Activated B cell treated with CpG ODN at 0.5 μM for 24 hours (primary cell): ENCODE data around the gene TMEM117. TPM values are rescaled to one million over a fixed set of nuclear protein-coding genes. Genes with fewer than 3 reads are reported as not detected.

Experiments
- ATAC-seq: fragments of 200-7000 bp; cut with Tn5 transposase; one replicate; pipeline ENCODE4 v1.10.0; 2021; ENCODE audit warnings: low read depth, mild to moderate bottlenecking, moderate library complexity
- CTCF ChIA-PET: fragments of 350-600 bp; sonication (Branson Sonifier 250); formaldehyde crosslinking; loops from one replicate; lab custom pipeline; 2021; ENCODE audit warnings: antibody characterized with exemption; lab: Charles Lee
- POLR2A ChIA-PET: fragments of 350-600 bp; sonication (Branson Sonifier 250); formaldehyde crosslinking; loops from one replicate; lab custom pipeline; 2021; ENCODE audit warnings: antibody characterized with exemption; lab: Charles Lee
- DNase-seq: peaks from one replicate; pipeline ENCODE4 v3.0.0; 2022
- H3K27ac Mint-ChIP-seq: one replicate; pipeline ENCODE4 v1.8.0; 2020; ENCODE audit warnings: mixed read lengths
- H3K27me3 Mint-ChIP-seq: one replicate; pipeline ENCODE4 v1.8.0; 2021; ENCODE audit warnings: mixed read lengths
- H3K36me3 Mint-ChIP-seq: one replicate; pipeline ENCODE4 v1.8.0; 2021; ENCODE audit warnings: low read depth, mixed read lengths
- H3K4me1 Mint-ChIP-seq: one replicate; pipeline ENCODE4 v1.8.0; 2021; ENCODE audit warnings: mixed read lengths
- H3K4me3 Mint-ChIP-seq: one replicate; pipeline ENCODE4 v1.8.0; 2020; ENCODE audit warnings: mild to moderate bottlenecking, mixed read lengths
- H3K9me3 Mint-ChIP-seq: one replicate; pipeline ENCODE4 v1.8.0; 2020; ENCODE audit warnings: mixed read lengths
- CTCF ChIP-seq: fragments of 200-600 bp; IDR thresholded peaks from one replicate; pipeline ENCODE4 v1.8.0; 2022; ENCODE audit warnings: antibody characterized with exemption, mild to moderate bottlenecking
- intact Hi-C: fragments of 100-400 bp; cut with micrococcal nuclease; formaldehyde crosslinking; loops from one replicate; pipeline ENCODE4 v1.15.1; 2024
- total RNA-seq: library from RNA; stranded (reverse); gene quantifications from 2 replicates; pipeline ENCODE4 v1.2.3, GENCODE V29; 2022

The TMEM117 gene
- total RNA-seq, 1 donor from 2014 or later = 4.8 TPM

- ATAC-seq = no peak
- no peak overlapping the region for H3K27ac Mint-ChIP-seq
- no peak for TF ChIP-seq CTCF
- H3K4me1 Mint-ChIP-seq = no peaks in the 10 kb centered on the region
- POLR2A ChIA-PET = no interaction called here
- no peaks in the 10 kb centered on the region for H3K27me3 Mint-ChIP-seq
- CTCF ChIA-PET = no interaction called here
- peaks cover 11% of the 10 kb centered on the region for H3K9me3 Mint-ChIP-seq
- H3K36me3 Mint-ChIP-seq = peaks cover 8% of the 10 kb centered on the region
- DNase-seq = no peak
- H3K4me3 Mint-ChIP-seq = no peak overlapping the region
- intact Hi-C loops = no loop called here
Observed at GRCh38 chr12:44117337-44117736, 281.5 kb downstream of the TMEM117 start.

DNA sequence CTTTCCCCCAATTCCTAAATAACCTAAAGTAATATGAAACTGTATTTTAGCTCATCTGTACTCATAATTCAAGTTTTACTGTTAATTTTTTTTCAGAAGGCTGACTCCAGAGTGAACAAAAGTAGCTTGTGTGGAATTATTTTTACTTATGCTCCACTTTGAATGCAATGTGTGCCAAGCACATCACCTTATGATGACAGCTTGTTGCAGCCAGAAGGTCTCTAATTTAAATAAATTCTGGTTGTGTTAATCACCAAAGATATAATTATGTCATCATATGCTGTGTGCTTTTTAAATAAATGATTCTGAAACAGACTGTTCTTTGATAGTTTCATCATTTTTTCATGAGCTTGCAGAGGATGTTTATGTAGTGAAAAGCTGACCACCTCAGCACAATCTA, 283.1 kb downstream of the TMEM117 start:
- ATAC-seq (no peak), DNase-seq (no peak)
- Mint-ChIP-seq H3K27ac (no peak overlapping the region), H3K9me3 (peaks cover 18% of the 10 kb centered on the region), H3K4me3 (no peak overlapping the region), H3K4me1 (no peaks in the 10 kb centered on the region), H3K36me3 (peaks cover 19% of the 10 kb centered on the region), H3K27me3 (no peaks in the 10 kb centered on the region)
- no peak for TF ChIP-seq CTCF
- intact Hi-C loops = no loop called here
- POLR2A ChIA-PET = no interaction called here
- CTCF ChIA-PET = no interaction called here

- no peak for TF ChIP-seq CTCF
- H3K4me1 Mint-ChIP-seq = no peaks in the 10 kb centered on the region
- intact Hi-C loops = no loop called here
- peaks cover 10% of the 10 kb centered on the region for H3K9me3 Mint-ChIP-seq
- no peak overlapping the region for H3K4me3 Mint-ChIP-seq
- no peak overlapping the region for H3K27ac Mint-ChIP-seq
- no peak for ATAC-seq
- peaks cover 16% of the 10 kb centered on the region for H3K36me3 Mint-ChIP-seq
- POLR2A ChIA-PET = no interaction called here
- CTCF ChIA-PET = no interaction called here
- no peak for DNase-seq
- H3K27me3 Mint-ChIP-seq = no peaks in the 10 kb centered on the region
Observed at GRCh38 chr12:44126806-44127205, 290.9 kb downstream of the TMEM117 start.

DNA sequence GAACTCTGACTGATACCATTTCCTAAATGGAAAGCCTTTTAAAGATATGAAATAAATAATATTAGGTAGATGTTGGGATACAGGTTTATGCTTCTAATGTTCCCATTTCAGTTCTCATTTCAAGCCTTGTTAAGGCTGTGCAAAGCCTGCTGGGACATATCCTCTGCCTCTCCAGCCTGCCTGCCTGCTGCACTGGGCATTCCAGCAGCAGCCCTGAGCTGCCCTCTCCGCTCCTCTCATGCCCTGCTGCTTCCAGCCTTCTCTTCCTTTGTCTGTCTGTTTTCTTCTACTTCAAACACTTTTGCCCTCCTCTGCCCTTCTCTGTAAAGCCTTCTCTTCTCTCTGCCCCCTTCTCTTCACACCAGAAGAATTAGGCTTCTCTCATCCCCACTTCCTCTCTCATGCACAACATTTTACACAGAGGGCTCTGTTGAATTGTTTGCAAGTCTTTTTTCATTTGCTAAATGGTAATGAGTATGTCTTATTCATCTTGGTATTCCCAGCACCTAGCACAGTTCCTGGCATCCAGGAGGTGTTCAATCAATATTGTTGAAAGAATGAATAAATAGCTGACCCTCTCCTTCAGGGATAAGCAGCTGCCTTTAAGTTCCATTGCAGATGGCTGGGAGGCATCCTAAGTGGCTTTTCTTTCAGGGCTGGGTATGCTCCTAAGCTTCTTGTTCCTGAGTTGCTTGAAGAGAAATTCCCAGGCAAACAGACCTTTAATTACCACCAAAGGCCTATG, 292.3 kb downstream of the TMEM117 start:
- Mint-ChIP-seq H3K27me3 (no peaks in the 10 kb centered on the region), H3K4me3 (no peak overlapping the region), H3K9me3 (peaks cover 8% of the 10 kb centered on the region), H3K36me3 (peaks cover 8% of the 10 kb centered on the region), H3K27ac (no peak overlapping the region), H3K4me1 (no peaks in the 10 kb centered on the region)
- intact Hi-C loops = no loop called here
- ChIA-PET POLR2A (no interaction called here), CTCF (no interaction called here)
- TF ChIP-seq CTCF = no peak
- DNase-seq (no peak), ATAC-seq (no peak)

DNA sequence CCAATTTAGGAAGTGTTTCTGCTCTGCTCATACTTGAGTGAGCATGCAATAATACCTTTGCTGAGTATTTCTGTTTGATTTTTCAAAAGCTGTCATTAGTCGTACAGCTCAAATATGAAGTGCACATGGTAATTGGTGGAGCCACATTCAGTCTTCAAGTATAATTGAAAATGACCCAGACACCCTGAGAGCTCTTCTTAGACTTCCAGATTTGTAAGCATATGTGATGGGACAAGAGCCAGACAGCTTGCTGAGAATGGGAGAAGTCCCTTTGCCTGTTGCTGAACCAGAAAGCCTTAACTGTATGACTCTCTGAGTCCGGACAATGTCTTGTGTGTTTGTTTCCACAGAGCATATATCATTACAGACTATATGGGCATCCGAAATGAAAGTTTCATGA, 307.3 kb downstream of the TMEM117 start:
- H3K36me3 Mint-ChIP-seq = peaks cover 6% of the 10 kb centered on the region
- H3K27ac Mint-ChIP-seq = no peak overlapping the region
- no peak for DNase-seq
- ChIA-PET CTCF (no interaction called here), POLR2A (no interaction called here)
- ATAC-seq = no peak
- intact Hi-C loops = no loop called here
- no peak overlapping the region for H3K4me3 Mint-ChIP-seq
- no peaks in the 10 kb centered on the region for H3K27me3 Mint-ChIP-seq
- TF ChIP-seq CTCF = no peak
- peaks cover 3% of the 10 kb centered on the region for H3K9me3 Mint-ChIP-seq
- no peaks in the 10 kb centered on the region for H3K4me1 Mint-ChIP-seq
